ENCODE data around the gene THAP8. TPM values are rescaled to one million over a fixed set of nuclear protein-coding genes. Genes with fewer than 3 reads are reported as not detected.

The THAP8 gene
- 0.50 and 1.2 TPM in 2 replicates for total RNA-seq

GRCh38 chr19:36054119-36054732 is at the start of gene THAP8:
TSS of gene THAP8 (minus strand) at chr19:36054285. CDS start at chr19:36054217, 68 bp downstream.

DNA sequence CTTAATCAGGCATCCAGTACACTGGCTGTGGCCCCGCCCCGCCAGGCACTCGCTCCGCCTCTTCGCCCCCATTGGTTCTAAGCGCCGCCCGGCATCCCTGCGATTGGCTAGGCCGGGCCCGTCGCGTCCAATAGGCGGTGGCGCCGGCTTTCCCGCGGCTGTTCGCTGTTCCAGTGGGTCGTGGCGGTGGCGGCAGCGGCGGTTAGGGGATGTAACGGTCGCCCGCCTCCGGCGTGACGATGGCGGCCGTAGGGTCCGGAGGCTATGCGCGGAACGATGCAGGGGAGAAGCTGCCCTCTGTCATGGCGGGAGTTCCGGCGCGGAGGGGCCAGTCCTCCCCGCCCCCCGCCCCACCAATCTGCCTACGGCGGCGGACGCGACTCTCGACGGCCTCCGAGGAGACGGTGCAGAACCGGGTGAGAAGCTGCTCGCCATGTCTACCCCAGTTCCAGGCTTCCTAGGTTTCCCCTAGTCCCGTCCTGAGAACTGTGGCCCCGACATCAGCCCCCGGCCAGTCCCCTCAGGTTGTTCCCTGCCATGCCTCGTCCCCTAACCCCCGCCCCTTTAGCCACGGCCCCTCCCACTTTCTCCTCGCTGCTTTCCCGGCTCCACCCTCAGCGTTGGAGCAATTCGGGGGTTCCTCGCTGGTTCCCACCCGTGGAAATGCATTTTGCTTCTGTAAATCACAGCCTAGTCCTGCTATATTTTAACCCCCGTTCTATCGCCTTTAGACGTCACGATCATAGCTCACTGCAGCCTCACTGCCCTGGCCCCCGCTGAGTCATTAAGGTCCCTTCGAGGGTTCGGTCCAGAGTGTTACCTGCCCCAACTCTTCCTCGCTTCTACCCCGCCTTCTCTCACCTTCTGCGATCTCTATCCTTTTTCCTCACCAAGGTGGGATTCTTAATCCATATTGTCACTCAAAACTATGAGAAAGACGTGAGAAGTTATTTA is 925 bp upstream of the THAP8 start, which contains the start of gene WDR62:
Gene WDR62 (plus strand): TSS at position 165 of the 954 bp plus-strand sequence. CDS start 75 bp downstream, at position 240.

GRCh38 chr19:36032251-36033104 is 21.6 kb downstream of the THAP8 start, which contains the start of gene CLIP3:
TSS of gene CLIP3 (minus strand) at chr19:36032873. CDS start at chr19:36032357, 516 bp downstream.

DNA sequence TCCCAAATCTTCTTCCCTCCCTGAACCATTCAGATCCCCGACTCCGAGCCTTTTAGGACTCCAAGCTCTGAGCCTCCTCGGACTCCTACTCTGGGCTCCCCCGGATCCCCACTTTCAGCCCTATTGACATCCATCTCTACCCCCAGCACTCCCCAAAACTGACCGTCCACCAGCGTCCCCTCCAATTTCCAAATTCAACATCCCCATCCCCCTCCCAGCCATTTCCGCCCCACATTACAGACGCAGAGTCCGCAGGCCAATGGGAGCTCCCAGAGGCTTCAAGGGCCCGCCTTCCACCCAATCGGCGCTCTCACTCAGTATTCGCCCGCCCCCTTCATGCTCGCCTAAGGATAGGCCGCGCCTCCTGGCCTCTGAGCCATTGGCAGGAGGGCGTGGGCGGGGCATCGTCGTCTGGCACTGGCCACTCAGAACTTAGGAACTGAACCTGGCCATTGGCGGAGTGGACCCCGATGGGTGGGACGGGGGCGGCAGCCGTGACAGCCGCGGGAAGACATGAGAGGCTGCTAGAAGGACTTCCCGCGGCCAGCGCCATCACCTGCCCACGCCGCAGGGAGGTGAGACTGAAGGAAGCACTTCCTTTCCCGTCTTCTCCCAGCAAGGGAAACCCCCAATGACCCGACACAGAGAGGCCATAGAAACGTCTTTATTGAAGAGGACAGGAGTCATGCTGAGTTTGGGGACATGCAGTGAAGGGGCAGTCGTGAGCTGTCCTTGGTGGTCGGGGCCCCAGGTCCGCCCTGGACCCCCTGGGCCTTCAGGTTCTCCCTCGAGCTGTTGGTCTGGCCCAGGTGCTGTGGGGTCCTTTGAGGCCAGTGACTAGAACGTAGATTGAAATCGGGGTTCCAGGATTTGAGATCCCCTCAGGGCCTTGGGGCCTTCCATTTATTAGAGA is 39.8 kb downstream of the THAP8 start, which contains the start of gene ALKBH6:
Gene ALKBH6 (minus strand): TSS at position 202 of the 913 bp plus-strand sequence. CDS start 816 bp downstream, outside the sequence.

GRCh38 chr19:36008336-36008978 is 45.6 kb downstream of the THAP8 start, which contains the start of gene SYNE4:
TSS of gene SYNE4 (minus strand) at chr19:36008813. CDS start at chr19:36008681, 132 bp downstream.

DNA sequence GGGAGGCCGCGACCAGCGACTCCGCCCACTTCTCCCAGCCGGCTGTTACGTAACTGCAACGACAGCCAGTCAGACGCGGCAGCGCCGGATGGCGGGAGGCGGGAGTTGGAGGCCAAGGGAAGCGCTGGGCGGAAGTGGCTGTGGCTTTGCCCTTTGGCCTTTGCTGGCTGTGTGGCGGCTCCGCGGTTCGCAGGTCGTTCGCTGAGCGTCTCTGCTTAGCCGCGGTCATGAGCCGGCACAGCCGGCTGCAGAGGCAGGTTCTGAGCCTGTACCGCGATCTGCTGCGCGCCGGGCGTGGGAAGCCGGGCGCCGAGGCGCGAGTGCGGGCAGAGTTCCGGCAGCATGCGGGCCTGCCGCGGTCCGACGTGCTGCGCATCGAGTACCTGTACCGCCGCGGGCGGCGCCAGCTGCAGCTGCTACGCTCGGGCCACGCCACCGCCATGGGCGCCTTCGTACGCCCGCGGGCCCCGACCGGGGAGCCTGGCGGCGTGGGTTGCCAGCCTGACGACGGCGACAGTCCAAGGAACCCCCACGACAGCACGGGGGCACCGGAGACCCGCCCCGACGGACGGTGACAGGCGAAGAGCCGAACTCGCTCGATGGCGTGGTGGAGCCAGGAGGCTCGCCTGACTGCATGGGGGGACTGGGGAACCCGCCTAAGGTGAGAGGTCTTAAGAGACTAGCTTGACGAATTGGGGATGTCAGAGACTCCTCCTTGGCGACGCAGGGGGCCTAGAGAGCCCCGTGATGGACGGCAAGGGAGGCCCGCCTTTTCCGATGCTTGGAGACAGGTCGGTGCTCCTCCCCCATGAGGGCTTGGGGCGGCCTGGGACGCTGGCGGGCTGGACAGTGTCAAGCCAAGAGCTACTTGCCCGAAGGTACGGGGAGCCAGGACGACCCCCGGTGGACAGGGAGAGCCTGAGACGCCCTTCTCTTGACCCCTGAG is 58.8 kb downstream of the THAP8 start, which contains the start of gene SDHAF1:
Gene SDHAF1 (plus strand): TSS at position 141 of the 946 bp plus-strand sequence. CDS start 87 bp downstream, at position 228.

Other genes starting within 250 kb of the THAP8 start
- gene PRODH2, start 241.4 kb downstream of the THAP8 start, total RNA-seq, result not detected in 2 replicates
- gene NPHS1, start 201.8 kb downstream of the THAP8 start, total RNA-seq, result not detected in 2 replicates
- gene KIRREL2, start 197.4 kb downstream of the THAP8 start, total RNA-seq, result not detected in 2 replicates
- 7.7 and 14.0 TPM in 2 replicates for gene APLP1, start 185.7 kb downstream of the THAP8 start, total RNA-seq
- 3.2 and 4.0 TPM in 2 replicates for gene NFKBID, start 153.7 kb downstream of the THAP8 start, total RNA-seq
- gene HCST, start 151.8 kb downstream of the THAP8 start, total RNA-seq, result 0.79 and 1.2 TPM in 2 replicates
- gene TYROBP, start 146.0 kb downstream of the THAP8 start, total RNA-seq, result not detected in 2 replicates
- 1.5 and 2.4 TPM in 2 replicates for gene LRFN3, start 117.9 kb downstream of the THAP8 start, total RNA-seq
- 13.5 and 15.2 TPM in 2 replicates for gene SDHAF1, start 59.1 kb downstream of the THAP8 start, total RNA-seq
- gene SYNE4, start 45.5 kb downstream of the THAP8 start, total RNA-seq, result 0.25 TPM in 1 of 2 replicates, not detected in the other
- gene ALKBH6, start 40.1 kb downstream of the THAP8 start, total RNA-seq, result 13.9 and 18.8 TPM in 2 replicates
- 3.4 and 11.8 TPM in 2 replicates for gene CLIP3, start 21.4 kb downstream of the THAP8 start, total RNA-seq
- gene WDR62, start 612 bp upstream of the THAP8 start, total RNA-seq, result 3.2 and 6.2 TPM in 2 replicates
- gene OVOL3, start 56.9 kb upstream of the THAP8 start, total RNA-seq, result not detected in 2 replicates
- 87.4 and 111 TPM in 2 replicates for gene POLR2I, start 60.6 kb upstream of the THAP8 start, total RNA-seq
- 265 and 341 TPM in 2 replicates for gene TBCB, start 61.2 kb upstream of the THAP8 start, total RNA-seq
- gene CAPNS1, start 85.8 kb upstream of the THAP8 start, total RNA-seq, result 545 and 630 TPM in 2 replicates
- 79.4 and 93.1 TPM in 2 replicates for gene COX7A1, start 98.2 kb upstream of the THAP8 start, total RNA-seq
- gene ZNF565, start 160.4 kb upstream of the THAP8 start, total RNA-seq, result 5.9 and 7.1 TPM in 2 replicates
- gene ZNF146, start 160.8 kb upstream of the THAP8 start, total RNA-seq, result 83.0 and 86.5 TPM in 2 replicates